ENCODE data around the gene TSPAN3.

GRCh38 chr15:77098572-77098971 lies 27.7 kb upstream of the TSPAN3 start:
- no peak for TF ChIP-seq EZH2 (IDR thresholded peaks at IDR 0.05; ENCODE audit: borderline replicate concordance, low read depth, low read length, severe bottlenecking)
- TF ChIP-seq CTCF (IDR thresholded peaks at IDR 0.05; ENCODE audit: extremely low read depth in 1 of 2, insufficient read depth in 1 of 2, low read depth in 1 of 2, low read length in 2 of 2) = no peak
- no peak for TF ChIP-seq POLR2A (IDR thresholded peaks at IDR 0.05; ENCODE audit: low read depth, low read length)
- no peak for TF ChIP-seq FOS (IDR thresholded peaks at IDR 0.05; ENCODE audit: borderline replicate concordance, insufficient read depth, low read length)
- TF ChIP-seq POLR2AphosphoS5 (IDR thresholded peaks at IDR 0.05; ENCODE audit: insufficient read depth, low read depth, low read length) = no peak
- no peak for TF ChIP-seq JUN (IDR thresholded peaks at IDR 0.05; ENCODE audit: borderline replicate concordance, insufficient read depth, insufficient read length, low read depth)
- no peak for TF ChIP-seq MAX (IDR thresholded peaks at IDR 0.05; ENCODE audit: insufficient read depth, insufficient read length)

Measured in endothelial cell of umbilical vein (primary cell).